Karpas-422 (cell line): ENCODE data around the gene ZFAND3. TPM values are rescaled to one million over a fixed set of nuclear protein-coding genes. Genes with fewer than 3 reads are reported as not detected.
A peak's percentile ranks its signal among the peaks of the same experiment; 100 is the strongest.

Source experiments
- DNase-seq: peaks from one replicate; pipeline ENCODE4 v3.0.0-alpha.2; 2015
- H2AFZ ChIP-seq: fragments of 200-600 bp; sonication (generic); 2 replicates; pipeline ENCODE4 v1.6.1; 2014; ENCODE audit warnings: antibody characterized with exemption, low read length, mixed read lengths
- H3K27ac ChIP-seq: fragments of 200-600 bp; sonication (generic); 2 replicates; pipeline ENCODE4 v1.5.1; 2014; ENCODE audit warnings: mild to moderate bottlenecking, low read length, moderate library complexity
- H3K27me3 ChIP-seq: fragments of 200-600 bp; sonication (generic); 2 replicates; pipeline ENCODE4 v1.6.1; 2014; ENCODE audit warnings: low read length, mixed read lengths
- H3K36me3 ChIP-seq: fragments of 200-600 bp; sonication (generic); 2 replicates; pipeline ENCODE4 v1.6.1; 2014; ENCODE audit warnings: low read length, mixed read lengths; ENCODE audit not compliant: insufficient read depth
- H3K4me1 ChIP-seq: fragments of 200-600 bp; sonication (generic); 2 replicates; pipeline ENCODE4 v1.6.1; 2014; ENCODE audit warnings: mild to moderate bottlenecking, low read length, mixed read lengths
- H3K4me2 ChIP-seq: fragments of 200-600 bp; sonication (generic); 2 replicates; pipeline ENCODE4 v1.6.1; 2014; ENCODE audit warnings: low read length, low read depth, mild to moderate bottlenecking; ENCODE audit not compliant: poor library complexity, severe bottlenecking
- H3K4me3 ChIP-seq: fragments of 200-600 bp; sonication (generic); 2 replicates; pipeline ENCODE4 v1.5.1; 2014; ENCODE audit warnings: mild to moderate bottlenecking, antibody characterized with exemption, low read length, mixed read lengths
- H3K79me2 ChIP-seq: fragments of 200-600 bp; sonication (generic); 2 replicates; pipeline ENCODE4 v1.6.1; 2014; ENCODE audit warnings: mild to moderate bottlenecking, low read length, mixed read lengths
- H3K9ac ChIP-seq: fragments of 200-600 bp; sonication (generic); 2 replicates; pipeline ENCODE4 v1.6.0; 2014; ENCODE audit warnings: low read length
- H3K9me2 ChIP-seq: fragments of 200-600 bp; sonication (generic), shearing (Covaris generic); replicated peaks from 2 replicates; pipeline ENCODE4 v1.6.0; 2014; ENCODE audit warnings: mild to moderate bottlenecking, low read length, moderate library complexity; ENCODE audit not compliant: insufficient read depth
- H3K9me3 ChIP-seq: fragments of 300-700, 200-600 bp; sonication (generic); 2 replicates; pipeline ENCODE4 v1.6.1; 2014; ENCODE audit warnings: low read length, mixed read lengths
- H4K20me1 ChIP-seq: fragments of 200-600 bp; sonication (generic); 2 replicates; pipeline ENCODE4 v1.6.1; 2014; ENCODE audit warnings: mild to moderate bottlenecking, antibody characterized with exemption, low read length, low read depth; ENCODE audit not compliant: insufficient read depth
- total RNA-seq: library from RNA; depleted of rRNA; stranded (reverse); fragments of >200 nt; shearing (Covaris generic); gene quantifications from 2 replicates; pipeline ENCODE4 v1.2.3, GENCODE V29; 2014; ENCODE audit warnings: low replicate concordance

The ZFAND3 gene
- total RNA-seq, 1 experiment from 2014 or later = 4.0 TPM

DNA sequence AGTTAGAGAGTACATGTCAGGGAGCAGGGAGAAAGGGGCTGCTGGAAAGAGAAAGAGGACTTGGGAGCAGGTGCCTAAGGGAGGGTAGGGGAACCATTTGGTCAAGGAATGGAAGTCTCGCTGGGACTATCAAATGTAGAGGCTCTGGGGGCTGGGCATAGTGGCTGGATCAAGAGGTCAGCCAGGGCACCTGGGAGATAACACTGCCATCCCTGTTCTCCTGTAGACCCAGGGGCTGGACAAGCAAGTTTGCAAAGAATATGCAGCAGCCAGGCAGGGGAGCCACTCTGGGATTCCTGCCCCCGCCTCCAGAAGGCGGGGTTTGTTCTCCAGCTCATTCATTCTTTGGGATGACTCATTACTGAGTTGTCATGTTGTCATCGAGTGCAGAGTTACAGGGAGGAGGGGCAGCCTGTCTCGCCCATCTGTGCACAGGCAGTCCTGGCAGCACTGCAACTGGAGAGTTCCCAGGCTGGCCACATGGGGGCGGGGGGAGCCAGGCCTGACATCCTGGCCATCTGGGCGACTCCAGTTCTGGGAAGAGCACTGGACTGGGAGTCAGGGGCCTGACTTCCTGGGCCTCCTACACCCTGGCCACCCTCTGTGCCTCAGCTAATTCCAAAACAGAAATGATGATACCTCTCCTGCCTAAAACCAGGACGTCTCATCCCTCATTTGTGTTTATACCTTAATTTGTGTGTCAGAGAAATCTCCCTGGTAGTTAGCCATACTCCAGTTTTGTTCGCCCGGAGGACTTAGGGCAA, 28.2 kb upstream of the ZFAND3 start:
- Histone ChIP-seq H3K79me2 (no peaks in the 10 kb centered on the region), H3K9me2 (no peaks in the 10 kb centered on the region), H3K9me3 (no peaks in the 10 kb centered on the region), H3K27ac (no peak overlapping the region), H4K20me1 (no peaks in the 10 kb centered on the region), H3K27me3 (no peaks in the 10 kb centered on the region), H3K4me2 (no peak overlapping the region), H3K9ac (no peak overlapping the region), H2AFZ (no peak overlapping the region), H3K36me3 (no peaks in the 10 kb centered on the region), H3K4me3 (no peak overlapping the region), H3K4me1 (no peaks in the 10 kb centered on the region)
- DNase-seq = peak; percentile 83

- no peak for DNase-seq
- Histone ChIP-seq H3K9me3 (no peaks in the 10 kb centered on the region), H3K4me3 (no peak overlapping the region)
These were observed 27.0 kb upstream of the ZFAND3 start for GRCh38 chr6:37792457-37793033.

DNA sequence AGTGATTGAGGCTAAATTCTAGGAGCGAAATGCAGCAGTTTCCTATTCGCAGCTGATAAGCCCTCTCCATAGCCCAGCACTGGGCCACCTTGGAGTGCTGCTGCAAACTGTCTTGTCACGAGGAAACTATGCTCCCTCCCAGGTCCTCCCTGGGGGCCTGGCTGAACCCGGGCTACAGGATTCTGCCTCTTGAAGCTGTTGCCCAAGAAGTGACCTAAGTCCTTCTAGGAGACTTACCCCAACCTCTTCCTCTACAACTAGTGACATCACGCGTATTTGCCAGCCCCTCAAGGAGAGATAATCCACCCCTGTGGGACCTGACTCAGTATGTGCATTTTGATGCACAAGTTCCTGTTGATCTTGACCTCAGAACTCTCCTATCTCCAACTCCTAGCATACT, 26.5 kb upstream of the ZFAND3 start:
- Histone ChIP-seq H3K4me3 (no peak overlapping the region), H3K36me3 (no peaks in the 10 kb centered on the region), H3K9ac (no peak overlapping the region), H3K27ac (no peak overlapping the region), H3K79me2 (no peaks in the 10 kb centered on the region), H3K9me3 (no peaks in the 10 kb centered on the region), H3K4me1 (no peaks in the 10 kb centered on the region), H2AFZ (no peak overlapping the region), H4K20me1 (no peaks in the 10 kb centered on the region), H3K27me3 (no peaks in the 10 kb centered on the region), H3K9me2 (no peaks in the 10 kb centered on the region), H3K4me2 (no peak overlapping the region)
- DNase-seq = no peak

More at GRCh38 chr6:37792457-37793033, 27.0 kb upstream of the ZFAND3 start:
- Histone ChIP-seq H3K79me2 (no peaks in the 10 kb centered on the region), H2AFZ (no peak overlapping the region), H4K20me1 (no peaks in the 10 kb centered on the region), H3K9me2 (no peaks in the 10 kb centered on the region), H3K36me3 (no peaks in the 10 kb centered on the region), H3K27ac (no peak overlapping the region), H3K27me3 (no peaks in the 10 kb centered on the region), H3K4me2 (no peak overlapping the region), H3K9ac (no peak overlapping the region), H3K4me1 (no peaks in the 10 kb centered on the region)

GRCh38 chr6:37794825-37795224, 24.7 kb upstream of the ZFAND3 start:
- DNase-seq = no peak
- H3K79me2 ChIP-seq = no peaks in the 10 kb centered on the region
- H4K20me1 ChIP-seq = no peaks in the 10 kb centered on the region
- no peak overlapping the region for H3K4me3 ChIP-seq
- H3K9me3 ChIP-seq = no peaks in the 10 kb centered on the region
- H2AFZ ChIP-seq = no peak overlapping the region
- no peaks in the 10 kb centered on the region for H3K9me2 ChIP-seq
- no peaks in the 10 kb centered on the region for H3K27me3 ChIP-seq
- no peak overlapping the region for H3K9ac ChIP-seq
- no peaks in the 10 kb centered on the region for H3K36me3 ChIP-seq
- no peak overlapping the region for H3K27ac ChIP-seq
- no peaks in the 10 kb centered on the region for H3K4me1 ChIP-seq
- no peak overlapping the region for H3K4me2 ChIP-seq

DNA sequence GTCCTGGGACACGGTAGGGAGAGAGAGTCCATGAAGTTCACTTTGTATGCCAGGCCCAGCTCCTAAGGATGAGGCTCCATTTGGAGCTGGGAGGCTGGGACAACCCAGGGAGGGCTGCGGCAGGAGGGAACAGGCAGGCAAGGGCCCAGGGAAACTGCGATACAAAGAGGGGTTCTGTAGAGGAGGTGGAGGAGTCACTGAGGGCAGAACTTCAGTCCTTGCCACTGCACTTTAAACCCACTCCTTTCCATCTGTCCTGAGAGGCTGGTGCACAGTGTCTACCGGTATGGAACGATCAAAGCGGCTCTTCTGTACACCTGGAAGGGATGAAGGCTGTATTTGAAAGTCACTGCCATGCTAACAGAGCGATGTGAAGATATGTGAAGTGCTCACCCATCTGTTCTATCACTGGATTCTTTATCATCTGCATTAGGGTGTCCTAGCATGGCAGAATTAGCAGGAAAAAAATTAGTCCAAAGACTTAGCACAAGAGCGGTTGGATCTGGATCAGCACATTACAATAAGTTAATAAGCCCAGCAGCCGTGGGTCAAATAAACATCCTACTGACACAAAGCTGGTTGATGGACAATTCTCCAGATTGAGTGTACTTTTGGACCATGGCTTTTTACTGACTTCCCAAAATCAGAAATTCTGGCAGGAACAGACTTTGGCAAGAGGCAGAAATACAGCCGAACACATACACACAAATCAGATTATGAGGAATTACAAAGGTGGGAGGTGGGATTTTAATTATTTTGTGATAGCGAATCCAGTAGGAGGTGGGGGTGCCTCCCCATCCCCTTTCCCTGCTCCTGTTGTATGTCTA, 20.9 kb upstream of the ZFAND3 start:
- Histone ChIP-seq H3K27me3 (no peaks in the 10 kb centered on the region), H3K9me2 (no peaks in the 10 kb centered on the region), H3K9me3 (no peaks in the 10 kb centered on the region), H3K36me3 (no peaks in the 10 kb centered on the region), H2AFZ (no peak overlapping the region), H3K9ac (no peak overlapping the region), H3K4me1 (peaks cover 7% of the 10 kb centered on the region), H3K4me3 (no peak overlapping the region), H3K4me2 (no peak overlapping the region), H3K79me2 (no peaks in the 10 kb centered on the region), H4K20me1 (no peaks in the 10 kb centered on the region), H3K27ac (no peak overlapping the region)
- DNase-seq = no peak

- H3K27me3 ChIP-seq = no peaks in the 10 kb centered on the region
- DNase-seq = no peak
- H3K79me2 ChIP-seq = no peaks in the 10 kb centered on the region
- H3K9me3 ChIP-seq = no peaks in the 10 kb centered on the region
- H3K9ac ChIP-seq = no peak overlapping the region
- H2AFZ ChIP-seq = no peak overlapping the region
- no peak overlapping the region for H3K4me2 ChIP-seq
- no peak overlapping the region for H3K4me3 ChIP-seq
- H3K36me3 ChIP-seq = no peaks in the 10 kb centered on the region
- H4K20me1 ChIP-seq = no peaks in the 10 kb centered on the region
- no peak overlapping the region for H3K27ac ChIP-seq
- no peaks in the 10 kb centered on the region for H3K9me2 ChIP-seq
- H3K4me1 ChIP-seq = peaks cover 7% of the 10 kb centered on the region
These were observed 20.3 kb upstream of the ZFAND3 start for GRCh38 chr6:37799263-37799644.

GRCh38 chr6:37800703-37801604, 18.6 kb upstream of the ZFAND3 start:
- Histone ChIP-seq H3K27ac (no peak overlapping the region), H3K4me2 (no peak overlapping the region), H4K20me1 (no peaks in the 10 kb centered on the region), H3K79me2 (no peaks in the 10 kb centered on the region), H3K9ac (no peak overlapping the region), H3K9me2 (no peaks in the 10 kb centered on the region), H3K9me3 (no peaks in the 10 kb centered on the region), H2AFZ (no peak overlapping the region), H3K27me3 (no peaks in the 10 kb centered on the region), H3K4me3 (no peak overlapping the region), H3K36me3 (no peaks in the 10 kb centered on the region), H3K4me1 (peaks cover 7% of the 10 kb centered on the region)
- DNase-seq = no peak
